Choroid plexus epithelial cell (primary cell): Measurements from ENCODE around the gene HOXA11.

Experiments used
- DNase-seq: peaks from one replicate; pipeline ENCODE4 v3.0.0-alpha.2; 2010; ENCODE audit warnings: low read depth
- H3K4me3 ChIP-seq: 2 replicates; pipeline ENCODE4 v1.5.1; 2011; ENCODE audit warnings: low read depth, mild to moderate bottlenecking, control low read depth, low read length, moderate library complexity
- TF ChIP-seq, protein P1 (sequence below): conservative IDR thresholded peaks from 2 replicates; pipeline ENCODE4 v1.5.1; 2011; ENCODE audit warnings: low read depth, mild to moderate bottlenecking, control low read depth, inconsistent platforms, low read length, moderate library complexity

HOXA11 gene

DNA sequence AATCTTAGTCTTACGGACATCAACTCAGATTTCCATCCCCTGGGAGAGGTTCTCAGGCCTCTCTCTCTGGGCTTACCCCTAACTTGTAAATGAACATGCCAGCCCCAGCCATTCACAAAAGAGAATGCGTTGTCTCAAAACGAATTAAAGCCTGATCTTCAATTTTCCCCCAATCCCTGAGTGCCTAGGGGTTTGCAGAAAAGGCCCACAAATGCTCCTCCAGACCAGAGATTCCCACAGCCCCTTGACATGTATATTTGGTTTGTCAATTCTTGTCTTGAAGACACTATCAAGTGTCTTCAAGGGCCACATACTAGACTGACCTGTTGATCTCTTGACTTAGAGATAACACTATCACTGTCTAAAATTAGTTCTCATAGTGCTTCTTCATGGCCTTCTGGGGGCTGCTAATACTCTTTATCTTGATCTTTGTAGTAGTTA lies 26.8 kb upstream of the HOXA11 start:
- H3K4me3 ChIP-seq, result no peak overlapping the region
- DNase-seq, result no peak
- TF ChIP-seq, protein P1, sequence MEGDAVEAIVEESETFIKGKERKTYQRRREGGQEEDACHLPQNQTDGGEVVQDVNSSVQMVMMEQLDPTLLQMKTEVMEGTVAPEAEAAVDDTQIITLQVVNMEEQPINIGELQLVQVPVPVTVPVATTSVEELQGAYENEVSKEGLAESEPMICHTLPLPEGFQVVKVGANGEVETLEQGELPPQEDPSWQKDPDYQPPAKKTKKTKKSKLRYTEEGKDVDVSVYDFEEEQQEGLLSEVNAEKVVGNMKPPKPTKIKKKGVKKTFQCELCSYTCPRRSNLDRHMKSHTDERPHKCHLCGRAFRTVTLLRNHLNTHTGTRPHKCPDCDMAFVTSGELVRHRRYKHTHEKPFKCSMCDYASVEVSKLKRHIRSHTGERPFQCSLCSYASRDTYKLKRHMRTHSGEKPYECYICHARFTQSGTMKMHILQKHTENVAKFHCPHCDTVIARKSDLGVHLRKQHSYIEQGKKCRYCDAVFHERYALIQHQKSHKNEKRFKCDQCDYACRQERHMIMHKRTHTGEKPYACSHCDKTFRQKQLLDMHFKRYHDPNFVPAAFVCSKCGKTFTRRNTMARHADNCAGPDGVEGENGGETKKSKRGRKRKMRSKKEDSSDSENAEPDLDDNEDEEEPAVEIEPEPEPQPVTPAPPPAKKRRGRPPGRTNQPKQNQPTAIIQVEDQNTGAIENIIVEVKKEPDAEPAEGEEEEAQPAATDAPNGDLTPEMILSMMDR, result no peak

DNA sequence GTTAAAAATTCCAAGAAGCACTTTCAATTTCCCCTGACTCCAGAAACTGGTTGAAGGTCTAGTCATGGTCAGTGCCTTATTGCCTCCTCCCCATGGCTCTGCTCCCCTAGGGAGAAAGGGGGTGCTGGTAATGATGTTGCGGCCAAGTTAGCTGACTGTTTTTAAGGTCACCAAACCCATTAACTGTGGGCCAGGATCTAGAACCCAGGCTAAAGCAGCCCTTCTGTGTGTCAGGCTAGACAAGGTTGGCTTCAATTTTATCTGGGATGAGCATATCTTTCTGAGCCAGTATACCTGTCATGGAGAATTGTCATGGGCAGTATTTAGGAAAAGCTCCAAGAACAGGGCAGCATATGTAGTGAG lies 26.0 kb upstream of the HOXA11 start:
- DNase-seq, result no peak
- TF ChIP-seq, protein P1, result no peak
- H3K4me3 ChIP-seq, result no peak overlapping the region

DNA sequence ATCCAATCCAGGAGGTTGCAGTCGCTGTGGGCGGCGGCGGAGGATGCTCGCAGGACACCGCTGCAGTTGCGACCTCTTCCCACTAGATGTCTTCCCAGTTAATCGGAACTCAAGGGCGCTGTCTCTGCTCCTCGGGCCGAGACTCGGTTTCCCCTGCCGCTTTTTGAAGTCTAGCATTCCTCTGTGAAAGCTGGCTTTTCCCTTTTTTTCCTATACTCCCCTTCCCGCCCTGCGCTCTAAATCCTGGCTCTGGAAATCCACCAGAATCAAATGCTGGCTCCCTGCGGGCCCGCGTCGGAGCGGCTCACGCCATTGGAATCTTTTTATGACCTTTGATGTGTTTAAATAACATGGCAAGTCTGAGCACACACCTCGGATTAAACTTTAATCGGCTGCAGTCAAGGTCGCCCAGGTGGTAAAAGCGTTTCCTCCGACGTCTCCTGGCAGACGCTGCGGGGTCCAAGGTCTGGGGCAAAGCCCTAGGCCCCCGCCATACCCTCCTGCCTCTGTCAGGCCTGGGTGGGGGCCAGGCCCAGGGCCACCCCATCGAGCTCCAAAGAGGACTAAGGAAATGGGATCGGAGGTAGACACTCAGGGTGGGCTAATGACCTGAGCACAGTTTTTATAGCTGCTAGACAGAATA lies 25.5 kb upstream of the HOXA11 start:
- TF ChIP-seq, protein P1, result peak; percentile 85
- DNase-seq, result peak; percentile 61
- H3K4me3 ChIP-seq, result peak overlapping the region; percentile 44

DNA sequence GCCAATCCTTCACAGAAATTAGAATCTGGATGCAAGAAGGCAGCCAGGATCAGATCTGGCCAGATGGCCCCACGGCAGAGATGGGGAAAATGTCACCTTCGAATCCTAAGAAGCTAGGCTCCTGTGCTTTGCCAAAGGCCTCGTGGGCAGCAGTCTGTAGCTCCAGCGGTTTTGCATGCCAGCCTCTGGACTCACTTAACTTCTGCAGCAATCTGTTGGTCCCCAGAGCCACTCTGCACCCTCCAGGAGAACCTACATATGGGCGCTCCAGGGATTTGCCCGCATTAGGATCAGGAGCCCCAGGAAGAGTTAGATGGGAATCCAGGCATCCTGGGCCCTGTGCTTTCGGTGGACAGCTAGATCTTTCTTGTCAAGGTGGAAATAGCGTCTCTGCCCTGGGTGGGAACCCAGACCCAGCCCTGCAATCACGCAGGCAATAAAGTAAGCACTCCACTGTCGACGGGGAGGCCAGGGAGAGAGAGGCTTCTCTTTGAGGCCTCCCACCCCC lies 25.0 kb upstream of the HOXA11 start:
- H3K4me3 ChIP-seq, result no peak overlapping the region
- TF ChIP-seq, protein P1, result no peak
- DNase-seq, result no peak

DNA sequence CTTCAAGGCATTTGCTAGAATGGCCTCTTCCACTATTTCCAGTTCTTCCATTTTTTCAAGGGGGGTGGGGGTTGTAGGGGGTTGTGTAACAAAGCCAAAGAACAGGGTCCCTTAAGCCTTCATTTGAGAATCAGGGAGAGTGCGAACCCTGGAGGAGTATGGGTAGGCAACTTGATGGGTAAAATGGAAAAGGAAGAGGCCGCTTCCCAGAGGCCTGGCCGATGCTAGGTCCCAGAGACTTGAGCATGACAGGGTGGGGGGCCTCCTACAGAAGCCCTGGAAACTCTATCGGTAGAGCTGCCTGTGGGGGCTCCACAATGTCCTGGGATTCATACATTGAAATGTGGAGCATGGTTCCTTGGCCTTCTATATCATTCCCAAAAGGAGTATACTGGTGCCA lies 24.0 kb upstream of the HOXA11 start:
- no peak for DNase-seq
- H3K4me3 ChIP-seq, result no peak overlapping the region
- TF ChIP-seq, protein P1, result no peak

DNA sequence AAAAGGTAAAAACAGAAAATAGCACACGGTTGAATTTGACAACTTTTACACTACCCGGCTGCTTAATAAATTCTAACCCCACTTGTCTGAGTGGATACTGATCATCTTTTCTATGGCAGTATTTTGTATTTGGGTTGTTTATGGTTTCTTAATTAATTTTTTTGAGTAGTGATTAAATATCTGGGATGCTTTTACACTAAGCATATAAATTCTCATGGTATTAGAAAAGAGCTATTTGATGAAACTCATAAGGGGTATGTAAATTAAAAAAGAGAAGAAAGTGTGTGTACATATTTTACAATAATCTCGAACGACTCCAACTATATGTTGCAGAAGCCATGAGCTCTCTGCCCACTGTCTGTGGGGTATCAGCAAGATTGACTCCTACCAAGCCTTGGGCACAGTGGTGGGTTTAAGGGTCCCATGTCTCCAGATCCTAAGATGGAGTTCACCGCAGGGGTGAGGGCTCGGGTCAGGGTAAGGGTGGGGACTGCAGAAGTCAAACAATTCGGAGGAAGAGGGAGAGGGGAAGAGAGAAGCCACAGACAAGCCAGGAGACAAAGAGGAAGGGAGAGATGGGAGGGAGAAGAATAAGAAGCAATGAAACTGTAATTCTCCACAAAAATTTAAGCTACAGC lies 22.4 kb upstream of the HOXA11 start:
- TF ChIP-seq, protein P1, result no peak
- no peak overlapping the region for H3K4me3 ChIP-seq
- no peak for DNase-seq
